IPS DF 4.7 (cell line): Measurements from ENCODE around the gene ARHGAP40.

Source experiments
- DNase-seq: peaks from one replicate; pipeline ENCODE4 v3.0.0-alpha.2; 2013; ENCODE audit warnings: low spot score; ENCODE audit errors: extremely low read depth

The ARHGAP40 gene

DNA sequence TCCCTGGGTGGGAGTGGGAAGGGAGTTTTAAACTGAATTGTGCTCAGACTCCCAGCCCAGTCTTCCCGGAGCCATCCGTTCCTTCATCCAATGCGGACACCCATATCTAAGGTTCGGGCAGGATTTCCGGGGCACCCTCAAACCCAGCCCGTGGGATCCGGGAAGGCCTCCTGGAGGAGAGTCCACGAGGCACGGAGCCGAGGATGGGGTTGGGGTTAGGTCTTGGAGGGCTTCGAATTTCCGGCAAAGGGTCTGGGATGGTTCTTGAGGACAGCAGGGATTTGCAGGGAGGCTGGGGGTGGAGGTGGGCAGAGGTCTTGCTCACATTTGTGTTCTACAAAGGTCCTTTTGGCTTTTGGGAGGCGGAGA is 73.1 kb downstream of the ARHGAP40 start:
- no peak for DNase-seq

- DNase-seq: no peak
Observed at GRCh38 chr20:38676576-38676975, 75.0 kb downstream of the ARHGAP40 start.

GRCh38 chr20:38680500-38681306 is 79.1 kb downstream of the ARHGAP40 start:
- no peak for DNase-seq

DNA sequence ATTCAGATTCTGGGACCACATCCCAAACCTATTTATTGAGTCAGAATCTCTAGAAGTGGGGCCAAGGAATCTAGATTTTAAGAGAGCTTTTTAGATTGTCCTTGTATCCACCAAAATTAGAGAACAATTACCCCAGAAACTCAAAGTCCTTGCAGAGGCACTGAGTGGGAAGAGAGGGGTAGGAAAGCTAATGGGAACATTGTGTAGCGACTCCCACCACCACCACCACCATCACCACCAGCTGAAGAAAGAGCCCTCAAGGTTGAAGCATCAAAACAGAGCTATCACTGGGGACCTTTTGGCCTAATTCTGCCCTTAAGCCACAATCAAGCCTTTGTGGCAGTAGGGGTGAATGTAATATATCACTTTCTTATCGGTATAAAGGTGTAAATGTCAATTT is 83.7 kb downstream of the ARHGAP40 start:
- no peak for DNase-seq

- DNase-seq: no peak
Observed at GRCh38 chr20:38685853-38686473, 84.4 kb downstream of the ARHGAP40 start.

- DNase-seq: no peak
Observed at GRCh38 chr20:38692436-38693411, 91.1 kb downstream of the ARHGAP40 start.

DNA sequence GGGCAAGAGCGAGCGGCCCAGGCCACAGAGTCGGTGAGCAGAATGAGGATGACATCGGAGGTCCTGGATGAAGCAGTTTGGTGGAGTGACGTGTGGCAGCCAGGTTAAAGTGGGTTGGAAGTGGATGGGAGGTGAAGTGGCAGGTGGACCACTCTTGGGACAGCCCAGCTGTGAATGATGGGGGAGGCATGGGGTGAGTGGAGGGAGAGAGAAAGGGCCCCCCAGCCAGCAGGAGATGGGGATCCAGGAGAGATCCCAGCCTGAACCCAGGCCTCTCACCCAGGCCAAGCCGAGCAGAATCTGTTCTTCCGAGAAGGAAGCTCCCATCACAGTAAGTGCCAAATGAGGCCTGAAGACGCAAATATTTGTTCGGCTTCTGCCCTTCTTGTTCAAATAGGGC is 95.7 kb downstream of the ARHGAP40 start:
- DNase-seq: no peak

- no peak for DNase-seq
Observed at GRCh38 chr20:38698541-38698940, 96.9 kb downstream of the ARHGAP40 start.

DNA sequence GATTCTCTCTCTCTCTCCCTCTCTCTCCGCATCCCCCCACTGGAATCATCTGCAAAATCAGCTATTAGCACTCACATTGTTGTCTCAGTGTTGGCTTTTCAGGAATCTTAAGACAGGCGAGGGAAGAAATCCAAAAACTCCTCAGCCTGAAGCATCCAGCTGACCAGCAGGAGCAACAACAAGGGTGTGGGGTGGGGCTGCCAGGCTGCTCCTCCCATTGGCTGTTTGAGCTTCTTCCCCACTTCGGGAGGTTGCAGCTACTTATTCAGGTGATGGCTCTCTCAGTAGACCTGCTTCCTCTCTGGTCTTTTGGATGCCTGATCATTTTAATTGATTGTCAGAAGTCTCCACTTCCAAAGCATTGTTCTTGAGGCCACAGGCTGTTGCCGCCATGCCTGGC is 98.5 kb downstream of the ARHGAP40 start:
- no peak for DNase-seq
